ENCODE measurements around the gene CCDC157. TPM values are rescaled to one million over a fixed set of nuclear protein-coding genes. Genes with fewer than 3 reads are reported as not detected.
A peak's percentile ranks its signal among the peaks of the same experiment; 100 is the strongest.

Gene CCDC157
- total RNA-seq, 1 experiment from 2014 or later = 6.2 TPM

GRCh38 chr22:30348404-30348803, 8.4 kb upstream of the CCDC157 start:
- no peak overlapping the region for H3K4me3 ChIP-seq
- H3K27me3 ChIP-seq (ENCODE audit: insufficient read depth, low read depth) = no peaks in the 10 kb centered on the region
- no peak for DNase-seq
- H3K36me3 ChIP-seq (ENCODE audit: low read depth) = peaks cover 52% of the 10 kb centered on the region
- ChIA-PET POLR2A (ENCODE audit: unreplicated experiment) (no interaction called here), CTCF (no interaction called here)
- BruUV-seq (replicated peaks) = no TSS peak
- H4K20me1 ChIP-seq (ENCODE audit: insufficient read depth) = peaks cover 58% of the 10 kb centered on the region
- H3K27ac ChIP-seq = no peak overlapping the region
- intact Hi-C loops (cut with micrococcal nuclease; ENCODE audit: unreplicated experiment) = no loop called here
- no peaks in the 10 kb centered on the region for H3K9me2 ChIP-seq (ENCODE audit: insufficient read depth)
- H2AFZ ChIP-seq = no peak overlapping the region
- H3K4me2 ChIP-seq = no peak overlapping the region
- peaks cover 57% of the 10 kb centered on the region for H3K79me2 ChIP-seq (ENCODE audit: low read depth)
- TF ChIP-seq CTCF (conservative IDR thresholded peaks at IDR 0.05) = no peak
- no peak for TF ChIP-seq EZH2 (IDR thresholded peaks at IDR 0.05; ENCODE audit: low read depth)
- H3K4me1 ChIP-seq (replicated peaks; ENCODE audit: insufficient read depth) = no peaks in the 10 kb centered on the region
- 0 out of 2 replicates have a peak, but pooled peaks cover 15% of the 10 kb centered on the region for H3F3A ChIP-seq (ENCODE audit: insufficient read depth, low read depth)
- H3K9me3 ChIP-seq (ENCODE audit: insufficient read depth, low read depth) = no peaks in the 10 kb centered on the region

GRCh38 chr22:30348809-30349208, 8.0 kb upstream of the CCDC157 start:
- H3K79me2 ChIP-seq (ENCODE audit: low read depth) = peaks cover 61% of the 10 kb centered on the region
- CTCF ChIA-PET = no interaction called here
- no peak overlapping the region for H3K4me3 ChIP-seq
- H3K9me3 ChIP-seq (ENCODE audit: insufficient read depth, low read depth) = no peaks in the 10 kb centered on the region
- POLR2A ChIA-PET (ENCODE audit: unreplicated experiment) = no interaction called here
- 0 out of 2 replicates have a peak, but pooled peaks cover 15% of the 10 kb centered on the region for H3F3A ChIP-seq (ENCODE audit: insufficient read depth, low read depth)
- H3K9me2 ChIP-seq (ENCODE audit: insufficient read depth) = no peaks in the 10 kb centered on the region
- no peaks in the 10 kb centered on the region for H3K27me3 ChIP-seq (ENCODE audit: insufficient read depth, low read depth)
- no peak for TF ChIP-seq EZH2 (IDR thresholded peaks at IDR 0.05; ENCODE audit: low read depth)
- no peak for TF ChIP-seq CTCF (conservative IDR thresholded peaks at IDR 0.05)
- H2AFZ ChIP-seq = no peak overlapping the region
- peaks cover 62% of the 10 kb centered on the region for H4K20me1 ChIP-seq (ENCODE audit: insufficient read depth)
- no peak overlapping the region for H3K27ac ChIP-seq
- intact Hi-C loops (cut with micrococcal nuclease; ENCODE audit: unreplicated experiment) = no loop called here
- H3K36me3 ChIP-seq (ENCODE audit: low read depth) = peaks cover 50% of the 10 kb centered on the region
- no peak overlapping the region for H3K4me2 ChIP-seq
- DNase-seq = no peak
- no TSS peak for BruUV-seq (replicated peaks)
- H3K4me1 ChIP-seq (replicated peaks; ENCODE audit: insufficient read depth) = no peaks in the 10 kb centered on the region

GRCh38 chr22:30351226-30351625, 5.6 kb upstream of the CCDC157 start:
- Histone ChIP-seq H3F3A (ENCODE audit: insufficient read depth, low read depth) (0 out of 2 replicates have a peak, but pooled peaks cover 15% of the 10 kb centered on the region), H3K36me3 (ENCODE audit: low read depth) (peaks cover 35% of the 10 kb centered on the region; the same call in 1 of the 2 replicates), H3K4me2 (no peak overlapping the region), H4K20me1 (ENCODE audit: insufficient read depth) (peaks cover 75% of the 10 kb centered on the region), H3K27ac (no peak overlapping the region), H3K4me3 (no peak overlapping the region), H3K9me2 (ENCODE audit: insufficient read depth) (no peaks in the 10 kb centered on the region), H3K4me1 (replicated peaks; ENCODE audit: insufficient read depth) (peaks cover 10% of the 10 kb centered on the region), H3K9me3 (ENCODE audit: insufficient read depth, low read depth) (no peaks in the 10 kb centered on the region), H3K27me3 (ENCODE audit: insufficient read depth, low read depth) (no peaks in the 10 kb centered on the region), H2AFZ (no peak overlapping the region), H3K79me2 (ENCODE audit: low read depth) (peaks cover 85% of the 10 kb centered on the region)
- TF ChIP-seq EZH2 (IDR thresholded peaks at IDR 0.05; ENCODE audit: low read depth) = no peak
- no TSS peak for BruUV-seq (replicated peaks)
- POLR2A ChIA-PET (ENCODE audit: unreplicated experiment) = no interaction called here
- intact Hi-C loops (cut with micrococcal nuclease; ENCODE audit: unreplicated experiment) = no loop called here
- DNase-seq = no peak
- CTCF ChIA-PET = no interaction called here

GRCh38 chr22:30354644-30355043, 2.2 kb upstream of the CCDC157 start:
- no peaks in the 10 kb centered on the region for H3K27me3 ChIP-seq (ENCODE audit: insufficient read depth, low read depth)
- peak overlapping the region; percentile 86 for H3K4me2 ChIP-seq
- no peak overlapping the region for H3K27ac ChIP-seq
- peaks cover 65% of the 10 kb centered on the region for H3K79me2 ChIP-seq (ENCODE audit: low read depth)
- intact Hi-C loops (cut with micrococcal nuclease; ENCODE audit: unreplicated experiment) = no loop called here
- peaks cover 28% of the 10 kb centered on the region; the same call in 1 of the 2 replicates for H3K36me3 ChIP-seq (ENCODE audit: low read depth)
- H4K20me1 ChIP-seq (ENCODE audit: insufficient read depth) = peaks cover 46% of the 10 kb centered on the region
- peaks cover 18% of the 10 kb centered on the region for H3K4me1 ChIP-seq (replicated peaks; ENCODE audit: insufficient read depth)
- TF ChIP-seq CTCF (conservative IDR thresholded peaks at IDR 0.05) = no peak
- TF ChIP-seq EZH2 (IDR thresholded peaks at IDR 0.05; ENCODE audit: low read depth) = no peak
- no peak for DNase-seq
- H3K9me3 ChIP-seq (ENCODE audit: insufficient read depth, low read depth) = no peaks in the 10 kb centered on the region
- H3K4me3 ChIP-seq = no peak overlapping the region
- no peaks in the 10 kb centered on the region for H3K9me2 ChIP-seq (ENCODE audit: insufficient read depth)
- CTCF ChIA-PET = no interaction called here
- POLR2A ChIA-PET (ENCODE audit: unreplicated experiment) = no interaction called here
- BruUV-seq (replicated peaks) = no TSS peak
- no peak overlapping the region for H2AFZ ChIP-seq
- H3F3A ChIP-seq (ENCODE audit: insufficient read depth, low read depth) = 0 out of 2 replicates have a peak, but pooled peaks cover 10% of the 10 kb centered on the region
